SU-DHL-6 (cell line): ENCODE results near the gene SCAPER.

Experiments
- H2AFZ ChIP-seq: fragments of 200-600 bp; sonication (generic); 2 replicates; pipeline ENCODE4 v1.6.1; 2014; ENCODE audit warnings: low read depth, mild to moderate bottlenecking, moderate library complexity, mixed read lengths, antibody characterized with exemption, low read length; ENCODE audit not compliant: severe bottlenecking
- H3F3A ChIP-seq: fragments of 200-600 bp; shearing (Covaris generic); 2 replicates; pipeline ENCODE4 v1.6.0; 2016; ENCODE audit warnings: antibody characterized with exemption, mild to moderate bottlenecking; ENCODE audit not compliant: insufficient read depth
- H3K27ac ChIP-seq: fragments of 200-600 bp; sonication (generic); 2 replicates; pipeline ENCODE4 v1.5.1; 2016; ENCODE audit warnings: low read depth, mild to moderate bottlenecking, low read length, moderate library complexity, mixed read lengths
- H3K27me3 ChIP-seq: fragments of 200-600 bp; sonication (generic), shearing (Covaris generic); 2 replicates; pipeline ENCODE4 v1.6.0; 2014; ENCODE audit warnings: mild to moderate bottlenecking, low read length
- H3K36me3 ChIP-seq: fragments of 200-600 bp; sonication (generic); 2 replicates; pipeline ENCODE4 v1.6.1; 2014; ENCODE audit warnings: mild to moderate bottlenecking, low read length, mixed read lengths
- H3K4me2 ChIP-seq: fragments of 300-600, 200-600 bp; shearing (Covaris generic), sonication (generic); 2 replicates; pipeline ENCODE4 v1.6.0; 2014; ENCODE audit warnings: low read length, low read depth, mild to moderate bottlenecking; ENCODE audit not compliant: poor library complexity, severe bottlenecking
- H3K4me3 ChIP-seq: fragments of 200-600 bp; sonication (generic); 2 replicates; pipeline ENCODE4 v1.5.1; 2014; ENCODE audit warnings: antibody characterized with exemption, low read length, mild to moderate bottlenecking, mixed read lengths; ENCODE audit not compliant: insufficient read depth, poor library complexity, severe bottlenecking
- H3K79me2 ChIP-seq: fragments of 200-600 bp; sonication (generic); 2 replicates; pipeline ENCODE4 v1.6.1; 2014; ENCODE audit warnings: mild to moderate bottlenecking, low read length, moderate library complexity; ENCODE audit not compliant: insufficient read depth
- H3K9ac ChIP-seq: fragments of 200-600 bp; sonication (generic); 2 replicates; pipeline ENCODE4 v1.7.0; 2014; ENCODE audit warnings: mild to moderate bottlenecking, low read length
- H3K9me2 ChIP-seq: fragments of 200-600 bp; sonication (generic); replicated peaks from 2 replicates; pipeline ENCODE4 v1.6.1; 2014; ENCODE audit warnings: low read length; ENCODE audit not compliant: insufficient read depth
- H3K9me3 ChIP-seq: fragments of 200-600 bp; sonication (generic); 2 replicates; pipeline ENCODE4 v1.6.1; 2014; ENCODE audit warnings: low read length, mixed read lengths; ENCODE audit not compliant: insufficient read depth
- H4K20me1 ChIP-seq: fragments of 200-600 bp; sonication (generic); 2 replicates; pipeline ENCODE4 v1.6.1; 2014; ENCODE audit warnings: low read depth, mild to moderate bottlenecking, antibody characterized with exemption, low read length, moderate library complexity, mixed read lengths
- CTCF ChIP-seq: fragments of 200-600 bp; sonication (generic); IDR thresholded peaks from one replicate; pipeline ENCODE4 v1.5.1; 2017; ENCODE audit warnings: antibody characterized with exemption, mild to moderate bottlenecking, low read length, moderate library complexity; ENCODE audit not compliant: insufficient read depth, poor library complexity, severe bottlenecking
- EZH2phosphoT487 ChIP-seq: fragments of 200-600 bp; sonication (generic), shearing (Covaris generic); conservative IDR thresholded peaks from 2 replicates; pipeline ENCODE4 v1.6.1; 2018; ENCODE audit warnings: mild to moderate bottlenecking, antibody characterized with exemption, low read length, moderate library complexity, mixed read lengths

Gene SCAPER

GRCh38 chr15:76465728-76466127 lies 439.4 kb downstream of the SCAPER start:
- Histone ChIP-seq H3K9me2 (no peaks in the 10 kb centered on the region), H3K27me3 (no peaks in the 10 kb centered on the region), H3K79me2 (no peaks in the 10 kb centered on the region), H3K4me3 (no peak overlapping the region), H3K36me3 (no peaks in the 10 kb centered on the region), H4K20me1 (no peaks in the 10 kb centered on the region), H2AFZ (no peak overlapping the region), H3K4me2 (no peak overlapping the region), H3K9me3 (no peaks in the 10 kb centered on the region), H3K27ac (no peak overlapping the region), H3K9ac (no peak overlapping the region), H3F3A (no peaks in the 10 kb centered on the region)
- no peak for TF ChIP-seq CTCF
- TF ChIP-seq EZH2phosphoT487: no peak

GRCh38 chr15:76464247-76464646 lies 440.9 kb downstream of the SCAPER start:
- H3K9me3 ChIP-seq: no peaks in the 10 kb centered on the region
- TF ChIP-seq CTCF: no peak
- no peak for TF ChIP-seq EZH2phosphoT487

GRCh38 chr15:76460871-76461270 lies 444.3 kb downstream of the SCAPER start:
- H3F3A ChIP-seq: no peaks in the 10 kb centered on the region
- H3K4me2 ChIP-seq: no peak overlapping the region
- H2AFZ ChIP-seq: no peak overlapping the region
- H4K20me1 ChIP-seq: no peaks in the 10 kb centered on the region
- H3K9me2 ChIP-seq: no peaks in the 10 kb centered on the region
- H3K79me2 ChIP-seq: no peaks in the 10 kb centered on the region
- no peaks in the 10 kb centered on the region for H3K27me3 ChIP-seq
- TF ChIP-seq EZH2phosphoT487: no peak
- TF ChIP-seq CTCF: no peak
- H3K36me3 ChIP-seq: no peaks in the 10 kb centered on the region
- H3K4me3 ChIP-seq: no peak overlapping the region
- no peak overlapping the region for H3K9ac ChIP-seq
- no peaks in the 10 kb centered on the region for H3K9me3 ChIP-seq
- no peak overlapping the region for H3K27ac ChIP-seq

More at GRCh38 chr15:76464247-76464646, 440.9 kb downstream of the SCAPER start:
- no peak overlapping the region for H2AFZ ChIP-seq
- no peaks in the 10 kb centered on the region for H3K79me2 ChIP-seq
- H3K36me3 ChIP-seq: no peaks in the 10 kb centered on the region
- H3K27ac ChIP-seq: no peak overlapping the region
- no peak overlapping the region for H3K9ac ChIP-seq
- H3K9me2 ChIP-seq: no peaks in the 10 kb centered on the region
- no peak overlapping the region for H3K4me2 ChIP-seq
- H3K27me3 ChIP-seq: no peaks in the 10 kb centered on the region
- no peaks in the 10 kb centered on the region for H3F3A ChIP-seq
- H3K4me3 ChIP-seq: no peak overlapping the region
- no peaks in the 10 kb centered on the region for H4K20me1 ChIP-seq

GRCh38 chr15:76460347-76460746 lies 444.8 kb downstream of the SCAPER start:
- H3K9me2 ChIP-seq: no peaks in the 10 kb centered on the region
- no peaks in the 10 kb centered on the region for H4K20me1 ChIP-seq
- no peaks in the 10 kb centered on the region for H3K9me3 ChIP-seq
- no peak overlapping the region for H2AFZ ChIP-seq
- no peak overlapping the region for H3K27ac ChIP-seq
- H3K36me3 ChIP-seq: no peaks in the 10 kb centered on the region
- H3K27me3 ChIP-seq: no peaks in the 10 kb centered on the region
- no peak overlapping the region for H3K9ac ChIP-seq
- H3K4me2 ChIP-seq: no peak overlapping the region
- TF ChIP-seq EZH2phosphoT487 (no peak), CTCF (no peak)
- no peaks in the 10 kb centered on the region for H3F3A ChIP-seq
- no peak overlapping the region for H3K4me3 ChIP-seq
- H3K79me2 ChIP-seq: no peaks in the 10 kb centered on the region
